ENCODE results near the gene ADAMTS10.

The ADAMTS10 gene

GRCh38 chr19:8577741-8578140 lies 32.8 kb downstream of the ADAMTS10 start:
- H2AFZ ChIP-seq (ENCODE audit: insufficient read depth, low read length, poor library complexity) = no peak overlapping the region
- H3K14ac ChIP-seq (ENCODE audit: low read length) = no peak overlapping the region
- no peaks in the 10 kb centered on the region for H3K79me1 ChIP-seq (ENCODE audit: low read length)
- H3K9ac ChIP-seq (ENCODE audit: low read length) = no peak overlapping the region
- H4K8ac ChIP-seq (ENCODE audit: low read depth, low read length) = no peak overlapping the region
- H3K18ac ChIP-seq (ENCODE audit: low read length) = no peak overlapping the region
- no peaks in the 10 kb centered on the region for H3K79me2 ChIP-seq (ENCODE audit: control insufficient read depth, insufficient read depth, low read length, poor library complexity)
- H4K91ac ChIP-seq (ENCODE audit: low read depth, low read length) = no peak overlapping the region
- peaks cover 0 to 3% of the 10 kb centered on the region in 2 experiments for H3K4me1 ChIP-seq (ENCODE audit: control insufficient read depth in 1 of 2, insufficient read depth in 2 of 2, low read length in 2 of 2)
- H4K12ac ChIP-seq (ENCODE audit: low read depth, low read length) = no peak overlapping the region
- H2BK5ac ChIP-seq (ENCODE audit: low read depth, low read length, poor library complexity) = no peak overlapping the region
- no CpG with 5 or more reads among the region's 4 CpGs for WGBS (ENCODE audit: extremely low coverage, insufficient coverage, insufficient read length)
- DNase-seq = no peak
- H3K36me3 ChIP-seq (ENCODE audit: control insufficient read depth in 1 of 2, insufficient read depth in 2 of 2, low read length in 2 of 2) = no peaks in the 10 kb centered on the region
- H3K27me3 ChIP-seq (ENCODE audit: insufficient read depth, low read length) = no peaks in the 10 kb centered on the region
- no peak overlapping the region for H3K23ac ChIP-seq (ENCODE audit: low read length)
- H3K4me2 ChIP-seq (ENCODE audit: low read length) = no peak overlapping the region
- H3K27ac ChIP-seq (ENCODE audit: low read depth, low read length) = no peak overlapping the region
- H3K9me3 ChIP-seq (ENCODE audit: insufficient read depth, low read depth, low read length) = peaks cover 5% of the 10 kb centered on the region
- no peak overlapping the region for H2AK5ac ChIP-seq (ENCODE audit: low read length)
- no peak overlapping the region for H3K4ac ChIP-seq (ENCODE audit: low read depth, low read length)
- H2BK120ac ChIP-seq (ENCODE audit: insufficient read depth, low read length, poor library complexity) = no peak overlapping the region
- H2BK12ac ChIP-seq (ENCODE audit: low read length) = no peak overlapping the region
- H3K4me3 ChIP-seq (ENCODE audit: low read depth, low read length) = no peak overlapping the region

DNA sequence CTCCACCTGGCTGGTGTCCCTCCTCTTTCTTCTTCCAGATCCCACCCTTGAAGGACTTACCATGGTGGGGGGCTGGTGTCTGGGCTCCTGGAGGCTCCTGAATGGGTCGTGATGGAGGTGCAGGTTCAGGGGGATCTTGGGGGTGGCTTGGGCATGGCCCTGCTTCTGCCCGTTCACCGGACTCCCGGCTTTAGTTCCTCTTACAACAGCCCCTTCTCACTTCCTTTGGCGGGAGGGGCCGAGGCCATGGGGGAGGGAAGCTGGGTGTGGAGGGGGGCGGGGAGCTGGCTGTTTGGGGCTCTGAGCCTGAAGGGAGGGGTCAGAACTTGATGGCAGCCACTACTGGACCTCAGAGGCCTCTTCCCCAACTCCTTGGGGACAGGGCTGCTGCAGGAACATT lies 33.3 kb downstream of the ADAMTS10 start, which contains the start of gene MYO1F:
Gene MYO1F (minus strand): TSS at position 196 of the 400 bp plus-strand sequence. CDS start 133 bp downstream, at position 63.
- Histone ChIP-seq H4K12ac (ENCODE audit: low read depth, low read length) (no peak within 1 kb of the TSS), H3K4ac (ENCODE audit: low read depth, low read length) (no peak within 1 kb of the TSS), H3K18ac (ENCODE audit: low read length) (no peak within 1 kb of the TSS), H4K8ac (ENCODE audit: low read depth, low read length) (no peak within 1 kb of the TSS), H2AFZ (ENCODE audit: insufficient read depth, low read length, poor library complexity) (no peak within 1 kb of the TSS), H3K27ac (ENCODE audit: low read depth, low read length) (no peak within 1 kb of the TSS), H2BK5ac (ENCODE audit: low read depth, low read length, poor library complexity) (no peak within 1 kb of the TSS), H3K79me2 (ENCODE audit: control insufficient read depth, insufficient read depth, low read length, poor library complexity) (no peaks in the 10 kb centered on the region), H3K36me3 (ENCODE audit: control insufficient read depth in 1 of 2, insufficient read depth in 2 of 2, low read length in 2 of 2) (no peaks in the 10 kb centered on the region), H3K4me1 (ENCODE audit: control insufficient read depth in 1 of 2, insufficient read depth in 2 of 2, low read length in 2 of 2) (no peaks in the 10 kb centered on the region), H3K4me2 (ENCODE audit: low read length) (no peak within 1 kb of the TSS), H2BK12ac (ENCODE audit: low read length) (no peak within 1 kb of the TSS), H3K23ac (ENCODE audit: low read length) (no peak within 1 kb of the TSS), H3K4me3 (ENCODE audit: low read depth, low read length) (no peak within 1 kb of the TSS), H4K91ac (ENCODE audit: low read depth, low read length) (no peak within 1 kb of the TSS), H2AK5ac (ENCODE audit: low read length) (no peak within 1 kb of the TSS), H3K27me3 (ENCODE audit: insufficient read depth, low read length) (no peaks in the 10 kb centered on the region), H3K79me1 (ENCODE audit: low read length) (no peaks in the 10 kb centered on the region), H3K9ac (ENCODE audit: low read length) (peak within 1 kb of the TSS; percentile 35), H3K9me3 (ENCODE audit: insufficient read depth, low read depth, low read length) (peaks cover 5% of the 10 kb centered on the region), H3K14ac (ENCODE audit: low read length) (no peak within 1 kb of the TSS), H2BK120ac (ENCODE audit: insufficient read depth, low read length, poor library complexity) (no peak within 1 kb of the TSS)
- DNase-seq = no peak
- WGBS (ENCODE audit: extremely low coverage, insufficient coverage, insufficient read length) = no CpG with 5 or more reads among the region's 7 CpGs

DNA sequence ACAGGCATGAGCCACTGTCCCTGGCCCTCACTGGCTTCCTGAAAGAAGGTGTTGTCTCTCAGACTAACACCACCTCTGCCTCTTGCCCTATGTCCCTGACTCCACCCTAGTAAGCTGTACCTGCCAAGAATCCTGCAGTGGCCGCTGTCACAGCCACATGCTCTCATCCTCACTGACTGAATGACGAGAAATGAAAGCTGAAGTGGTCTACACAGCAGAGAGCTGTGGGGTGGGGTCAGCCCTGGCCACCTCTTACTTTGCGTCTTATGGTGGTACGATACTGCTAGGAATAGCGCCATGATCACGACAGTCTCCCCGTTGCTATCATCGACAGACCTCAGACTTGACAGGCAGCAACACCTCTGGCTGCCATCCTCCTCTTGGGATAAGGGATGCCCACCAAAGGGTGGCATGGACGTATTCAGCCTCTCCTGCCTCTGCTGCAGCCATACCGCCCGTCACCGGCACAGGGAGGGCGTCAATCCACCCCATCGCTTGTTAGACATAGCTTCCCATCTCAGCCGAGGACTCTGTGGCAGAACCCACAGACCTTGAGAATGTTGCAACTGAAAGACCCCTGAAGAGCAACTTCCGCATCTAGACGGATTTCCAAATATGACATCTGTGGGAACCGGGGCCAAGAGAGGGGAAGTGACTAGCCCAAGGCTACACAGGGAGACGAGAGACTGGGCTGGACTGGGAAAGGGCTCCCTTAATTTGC lies 34.1 kb downstream of the ADAMTS10 start:
- H2AK5ac ChIP-seq (ENCODE audit: low read length) = no peak overlapping the region
- no peak overlapping the region for H2BK12ac ChIP-seq (ENCODE audit: low read length)
- no CpG with 5 or more reads among the region's 19 CpGs for WGBS (ENCODE audit: extremely low coverage, insufficient coverage, insufficient read length)
- H3K14ac ChIP-seq (ENCODE audit: low read length) = no peak overlapping the region
- H3K18ac ChIP-seq (ENCODE audit: low read length) = no peak overlapping the region
- no peak overlapping the region for H3K4me2 ChIP-seq (ENCODE audit: low read length)
- no peak overlapping the region for H2AFZ ChIP-seq (ENCODE audit: insufficient read depth, low read length, poor library complexity)
- no peak overlapping the region for H4K8ac ChIP-seq (ENCODE audit: low read depth, low read length)
- no peak overlapping the region for H3K4me3 ChIP-seq (ENCODE audit: low read depth, low read length)
- no peak overlapping the region for H3K4ac ChIP-seq (ENCODE audit: low read depth, low read length)
- H3K23ac ChIP-seq (ENCODE audit: low read length) = no peak overlapping the region
- H3K4me1 ChIP-seq (ENCODE audit: control insufficient read depth in 1 of 2, insufficient read depth in 2 of 2, low read length in 2 of 2) = no peaks in the 10 kb centered on the region
- DNase-seq = peak in 1 of 2 donors; percentile 15
- no peak overlapping the region for H4K12ac ChIP-seq (ENCODE audit: low read depth, low read length)
- no peak overlapping the region for H2BK5ac ChIP-seq (ENCODE audit: low read depth, low read length, poor library complexity)
- no peak overlapping the region for H3K27ac ChIP-seq (ENCODE audit: low read depth, low read length)
- peaks cover 5% of the 10 kb centered on the region for H3K9me3 ChIP-seq (ENCODE audit: insufficient read depth, low read depth, low read length)
- H3K79me2 ChIP-seq (ENCODE audit: control insufficient read depth, insufficient read depth, low read length, poor library complexity) = no peaks in the 10 kb centered on the region
- H3K36me3 ChIP-seq (ENCODE audit: control insufficient read depth in 1 of 2, insufficient read depth in 2 of 2, low read length in 2 of 2) = no peaks in the 10 kb centered on the region
- no peak overlapping the region for H4K91ac ChIP-seq (ENCODE audit: low read depth, low read length)
- H2BK120ac ChIP-seq (ENCODE audit: insufficient read depth, low read length, poor library complexity) = no peak overlapping the region
- H3K27me3 ChIP-seq (ENCODE audit: insufficient read depth, low read length) = no peaks in the 10 kb centered on the region
- H3K9ac ChIP-seq (ENCODE audit: low read length) = peak overlapping the region; percentile 35
- H3K79me1 ChIP-seq (ENCODE audit: low read length) = no peaks in the 10 kb centered on the region

GRCh38 chr19:8575467-8575997 lies 35.0 kb downstream of the ADAMTS10 start:
- DNase-seq = peak in 1 of 2 donors; percentile 15
- H3K27me3 ChIP-seq (ENCODE audit: insufficient read depth, low read length) = no peaks in the 10 kb centered on the region
- H3K4ac ChIP-seq (ENCODE audit: low read depth, low read length) = no peak overlapping the region
- no peaks in the 10 kb centered on the region for H3K79me2 ChIP-seq (ENCODE audit: control insufficient read depth, insufficient read depth, low read length, poor library complexity)
- no peak overlapping the region for H2BK12ac ChIP-seq (ENCODE audit: low read length)
- H3K9ac ChIP-seq (ENCODE audit: low read length) = no peak overlapping the region
- no peaks in the 10 kb centered on the region for H3K36me3 ChIP-seq (ENCODE audit: control insufficient read depth in 1 of 2, insufficient read depth in 2 of 2, low read length in 2 of 2)
- H3K23ac ChIP-seq (ENCODE audit: low read length) = no peak overlapping the region
- H2AFZ ChIP-seq (ENCODE audit: insufficient read depth, low read length, poor library complexity) = no peak overlapping the region
- no peaks in the 10 kb centered on the region for H3K79me1 ChIP-seq (ENCODE audit: low read length)
- WGBS (ENCODE audit: extremely low coverage, insufficient coverage, insufficient read length) = no CpG with 5 or more reads among the region's 10 CpGs
- H4K91ac ChIP-seq (ENCODE audit: low read depth, low read length) = no peak overlapping the region
- no peak overlapping the region for H4K8ac ChIP-seq (ENCODE audit: low read depth, low read length)
- no peak overlapping the region for H2AK5ac ChIP-seq (ENCODE audit: low read length)
- no peak overlapping the region for H3K4me3 ChIP-seq (ENCODE audit: low read depth, low read length)
- H3K18ac ChIP-seq (ENCODE audit: low read length) = no peak overlapping the region
- no peak overlapping the region for H2BK120ac ChIP-seq (ENCODE audit: insufficient read depth, low read length, poor library complexity)
- no peak overlapping the region for H4K12ac ChIP-seq (ENCODE audit: low read depth, low read length)
- no peak overlapping the region for H3K4me2 ChIP-seq (ENCODE audit: low read length)
- H3K14ac ChIP-seq (ENCODE audit: low read length) = no peak overlapping the region
- peaks cover 5% of the 10 kb centered on the region for H3K9me3 ChIP-seq (ENCODE audit: insufficient read depth, low read depth, low read length)
- no peak overlapping the region for H2BK5ac ChIP-seq (ENCODE audit: low read depth, low read length, poor library complexity)
- H3K4me1 ChIP-seq (ENCODE audit: control insufficient read depth in 1 of 2, insufficient read depth in 2 of 2, low read length in 2 of 2) = no peaks in the 10 kb centered on the region
- no peak overlapping the region for H3K27ac ChIP-seq (ENCODE audit: low read depth, low read length)

All from trophoblast cell (in vitro differentiated cells and primary cell).